SH-SY5Y (cell line): ENCODE data around the gene PLA2G4E.

Experiments used
- GATA2 ChIP-seq: IDR thresholded peaks from 2 replicates; pipeline ENCODE4 v1.6.1; 2011; ENCODE audit warnings: mild to moderate bottlenecking, low read depth, low read length
- GATA3 ChIP-seq: IDR thresholded peaks from 2 replicates; pipeline ENCODE4 v1.6.1; 2011; ENCODE audit warnings: low read depth, mild to moderate bottlenecking, low read length, moderate library complexity

GRCh38 chr15:41950127-41950483, 70.7 kb downstream of the PLA2G4E start:
- TF ChIP-seq GATA2 (no peak), GATA3 (no peak)
